K562 (cell line): ENCODE measurements around the gene DRAXIN. TPM values are rescaled to one million over a fixed set of nuclear protein-coding genes. Genes with fewer than 3 reads are reported as not detected.

ENCODE experiments used
- CREM ChIP-seq: IDR thresholded peaks from 2 replicates; pipeline ENCODE4 v1.6.1; 2014; ENCODE audit warnings: antibody characterized with exemption, low read depth
- JUN ChIP-seq, 2 experiments: sonication (generic) in 1 of 2; formaldehyde crosslinking in 1 of 2; IDR thresholded peaks; 2 replicates each; pipeline versions ENCODE4 v1.6.1 to v1.8.0; 2012 to 2022; ENCODE audit warnings: borderline replicate concordance in 2 of 2, mild to moderate bottlenecking in 2 of 2, improper control_type of control experiment in 1 of 2, low read depth in 1 of 2, low read length in 1 of 2, missing genetic modification reagents in 1 of 2
- PTBP1 ChIP-seq: fragments of 200-400 bp; formaldehyde crosslinking; IDR thresholded peaks from 2 replicates; pipeline ENCODE4 v1.6.1; 2017; ENCODE audit warnings: low read depth, low read length
- RBFOX2 ChIP-seq: fragments of 200-400 bp; formaldehyde crosslinking; IDR thresholded peaks from 2 replicates; pipeline ENCODE4 v1.6.1; 2017; ENCODE audit warnings: low read depth, mild to moderate bottlenecking, low read length, moderate library complexity
- SMAD4 ChIP-seq: fragments of 250-450 bp; sonication (Bioruptor Pico); conservative IDR thresholded peaks from 2 replicates; pipeline ENCODE4 v1.8.0; 2021; ENCODE audit warnings: inconsistent platforms, mild to moderate bottlenecking, moderate library complexity
- TAL1 ChIP-seq: fragments of 450-650 bp; IDR thresholded peaks from 2 replicates; pipeline ENCODE4 v1.6.1; 2016; ENCODE audit warnings: mild to moderate bottlenecking
- polyA plus RNA-seq, 8 experiments: library from polyadenylated mRNA; depleted of rRNA in 4 of 8; stranded (reverse) in 5 of 8; unstranded in 3 of 8; fragments of >200 nt; fragmentation: Nextera tagmentation in 2 of 8; fragmentation: Illumina TruSeq in 1 of 8; extraction: Ambion mirVana in 2 of 8; extraction: Trizol in 1 of 8; gene quantifications; 2 replicates each; pipeline versions ENCODE4 v1.2.1 to v1.2.3, GENCODE V29; 2011 to 2014; ENCODE audit warnings: inconsistent platforms in 1 of 8, missing spikeins in 1 of 8
- total RNA-seq, 7 experiments: library from RNA; depleted of rRNA in 6 of 7; stranded (reverse); fragments of >200 nt in 6 of 7; fragmentation: Illumina TruSeq in 2 of 7; extraction: Trizol in 2 of 7; gene quantifications; 2 replicates each; pipeline versions ENCODE4 v1.2.1 to v1.2.3, GENCODE V29; 2011 to 2021; ENCODE audit warnings: low replicate concordance in 1 of 7
- TF ChIP-seq, protein P1 (sequence below), 2 experiments: fragments of 450-650 bp; IDR thresholded peaks; 2 replicates each; pipeline ENCODE4 v1.6.1; 2016; ENCODE audit warnings: mild to moderate bottlenecking in 2 of 2, borderline replicate concordance in 1 of 2, low read depth in 1 of 2, moderate library complexity in 1 of 2
- TF ChIP-seq, protein P2 (sequence below): fragments of 450-650 bp; IDR thresholded peaks from 2 replicates; pipeline ENCODE4 v1.6.1; 2016; ENCODE audit warnings: low read depth

Gene DRAXIN
- total and polyA plus RNA-seq, 9 of the 15 experiments (the other 6 are each of a cell fraction or from before 2014, with no cell fraction given): 0.01 to 0.04 (median 0.01) TPM; not detected in 6

DNA sequence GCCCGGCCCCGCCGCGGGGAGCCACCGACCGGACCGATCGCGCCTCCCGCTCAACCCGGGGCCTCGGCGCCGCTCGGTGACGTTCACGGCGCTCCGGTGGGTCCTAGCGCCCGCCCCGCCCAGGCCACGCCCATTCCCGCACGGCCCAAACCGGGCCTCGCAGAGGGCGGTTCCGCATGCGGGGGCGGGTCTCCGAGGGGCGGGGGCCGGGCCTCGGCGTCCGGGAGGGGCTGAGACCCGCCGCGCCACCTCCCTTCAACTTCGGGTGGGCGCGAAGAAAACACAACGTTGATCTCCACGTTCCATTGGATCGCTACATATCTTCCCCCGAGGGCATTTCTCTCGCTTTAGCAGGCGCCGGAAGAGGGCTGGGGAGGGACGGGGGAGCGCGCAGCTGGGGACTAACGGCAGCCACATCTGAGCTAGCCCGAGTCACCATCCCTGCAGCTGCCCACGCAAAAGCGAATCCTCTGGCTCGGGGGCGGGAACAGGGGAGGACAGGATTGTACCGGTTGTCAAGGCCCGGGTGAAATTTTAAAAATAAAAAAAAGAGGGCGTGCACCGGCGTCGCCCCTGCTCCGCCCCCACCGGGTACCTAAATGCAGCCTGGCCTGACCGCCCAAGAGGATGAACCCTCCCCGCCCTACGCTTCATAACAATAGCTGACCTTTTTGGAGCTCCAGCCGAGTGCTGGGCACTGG is 10.3 kb upstream of the DRAXIN start, which contains the start of gene MAD2L2 (continued):
- TF ChIP-seq, protein P1, sequence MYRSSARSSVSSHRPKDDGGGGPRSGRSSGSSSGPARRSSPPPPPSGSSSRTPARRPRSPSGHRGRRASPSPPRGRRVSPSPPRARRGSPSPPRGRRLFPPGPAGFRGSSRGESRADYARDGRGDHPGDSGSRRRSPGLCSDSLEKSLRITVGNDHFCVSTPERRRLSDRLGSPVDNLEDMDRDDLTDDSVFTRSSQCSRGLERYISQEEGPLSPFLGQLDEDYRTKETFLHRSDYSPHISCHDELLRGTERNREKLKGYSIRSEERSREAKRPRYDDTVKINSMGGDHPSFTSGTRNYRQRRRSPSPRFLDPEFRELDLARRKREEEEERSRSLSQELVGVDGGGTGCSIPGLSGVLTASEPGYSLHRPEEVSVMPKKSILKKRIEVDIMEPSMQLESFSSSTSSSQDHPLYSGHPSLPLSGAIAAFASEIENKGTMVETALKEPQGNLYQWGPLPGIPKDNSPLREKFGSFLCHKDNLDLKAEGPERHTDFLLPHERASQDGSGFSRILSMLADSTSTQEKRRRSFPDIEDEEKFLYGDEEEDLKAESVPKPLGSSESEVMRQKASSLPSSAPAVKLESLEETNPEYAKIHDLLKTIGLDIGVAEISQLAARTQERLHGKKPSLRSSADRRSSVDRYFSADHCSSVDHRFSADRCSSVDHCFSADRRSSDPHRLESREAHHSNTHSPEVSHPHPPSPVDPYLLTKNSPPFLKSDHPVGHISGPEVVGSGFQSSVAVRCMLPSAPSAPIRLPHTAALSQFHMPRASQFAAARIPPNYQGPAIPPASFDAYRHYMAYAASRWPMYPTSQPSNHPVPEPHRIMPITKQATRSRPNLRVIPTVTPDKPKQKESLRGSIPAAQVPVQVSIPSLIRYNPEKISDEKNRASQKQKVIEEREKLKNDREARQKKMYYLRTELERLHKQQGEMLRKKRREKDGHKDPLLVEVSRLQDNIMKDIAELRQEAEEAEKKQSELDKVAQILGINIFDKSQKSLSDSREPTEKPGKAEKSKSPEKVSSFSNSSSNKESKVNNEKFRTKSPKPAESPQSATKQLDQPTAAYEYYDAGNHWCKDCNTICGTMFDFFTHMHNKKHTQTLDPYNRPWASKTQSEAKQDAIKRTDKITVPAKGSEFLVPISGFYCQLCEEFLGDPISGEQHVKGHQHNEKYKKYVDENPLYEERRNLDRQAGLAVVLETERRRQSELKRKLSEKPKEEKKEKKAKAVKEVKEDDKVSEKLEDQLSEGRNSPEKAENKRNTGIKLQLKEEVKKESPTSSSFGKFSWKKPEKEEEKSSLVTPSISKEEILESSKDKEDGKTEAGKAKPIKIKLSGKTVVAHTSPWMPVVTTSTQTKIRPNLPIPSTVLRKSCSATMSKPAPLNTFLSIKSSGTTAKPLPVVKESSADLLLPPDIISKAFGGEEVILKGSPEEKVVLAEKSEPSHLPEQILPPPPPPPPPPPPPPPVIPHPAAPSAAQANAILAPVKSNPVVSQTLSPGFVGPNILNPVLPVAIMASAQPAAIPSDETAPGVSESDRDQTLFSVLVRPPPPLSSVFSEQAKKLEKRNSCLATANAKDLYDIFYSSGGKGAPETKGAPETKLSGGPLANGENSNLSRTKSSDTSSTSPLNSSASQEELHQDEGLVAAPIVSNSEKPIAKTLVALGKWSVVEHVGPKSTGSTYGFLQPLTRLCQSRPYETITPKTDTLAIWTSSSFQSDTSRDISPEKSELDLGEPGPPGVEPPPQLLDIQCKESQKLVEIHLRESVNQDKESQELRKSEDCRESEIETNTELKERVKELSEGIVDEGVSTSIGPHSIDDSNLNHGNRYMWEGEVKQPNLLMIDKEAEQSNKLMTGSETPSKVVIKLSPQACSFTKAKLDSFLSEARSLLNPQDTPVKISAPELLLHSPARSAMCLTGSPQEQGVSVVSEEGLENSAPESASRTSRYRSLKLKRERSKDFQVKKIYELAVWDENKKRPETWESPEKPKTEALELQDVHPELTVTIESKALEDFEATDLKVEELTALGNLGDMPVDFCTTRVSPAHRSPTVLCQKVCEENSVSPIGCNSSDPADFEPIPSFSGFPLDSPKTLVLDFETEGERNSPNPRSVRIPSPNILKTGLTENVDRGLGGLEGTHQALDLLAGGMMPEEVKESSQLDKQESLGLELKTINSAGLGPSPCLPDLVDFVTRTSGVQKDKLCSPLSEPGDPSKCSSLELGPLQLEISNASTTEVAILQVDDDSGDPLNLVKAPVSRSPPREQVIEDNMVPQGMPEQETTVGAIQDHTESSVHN (IDR thresholded peaks at IDR 0.05; ENCODE audit: borderline replicate concordance in 1 of 2, low read depth in 1 of 2): no peak
- TF ChIP-seq JUN (IDR thresholded peaks at IDR 0.05; ENCODE audit: borderline replicate concordance, low read depth, low read length): 0 out of 2 replicates have a peak, but pooled peaks have one; percentile 51
- no peak for TF ChIP-seq JUN (CRISPR knock-in tag; IDR thresholded peaks at IDR 0.05; ENCODE audit: borderline replicate concordance)
- peak; percentile 98 for TF ChIP-seq CREM
- TF ChIP-seq SMAD4 (CRISPR knock-in tag): peak; percentile 59; the same call in 1 of the 2 replicates
- TF ChIP-seq, protein P2, sequence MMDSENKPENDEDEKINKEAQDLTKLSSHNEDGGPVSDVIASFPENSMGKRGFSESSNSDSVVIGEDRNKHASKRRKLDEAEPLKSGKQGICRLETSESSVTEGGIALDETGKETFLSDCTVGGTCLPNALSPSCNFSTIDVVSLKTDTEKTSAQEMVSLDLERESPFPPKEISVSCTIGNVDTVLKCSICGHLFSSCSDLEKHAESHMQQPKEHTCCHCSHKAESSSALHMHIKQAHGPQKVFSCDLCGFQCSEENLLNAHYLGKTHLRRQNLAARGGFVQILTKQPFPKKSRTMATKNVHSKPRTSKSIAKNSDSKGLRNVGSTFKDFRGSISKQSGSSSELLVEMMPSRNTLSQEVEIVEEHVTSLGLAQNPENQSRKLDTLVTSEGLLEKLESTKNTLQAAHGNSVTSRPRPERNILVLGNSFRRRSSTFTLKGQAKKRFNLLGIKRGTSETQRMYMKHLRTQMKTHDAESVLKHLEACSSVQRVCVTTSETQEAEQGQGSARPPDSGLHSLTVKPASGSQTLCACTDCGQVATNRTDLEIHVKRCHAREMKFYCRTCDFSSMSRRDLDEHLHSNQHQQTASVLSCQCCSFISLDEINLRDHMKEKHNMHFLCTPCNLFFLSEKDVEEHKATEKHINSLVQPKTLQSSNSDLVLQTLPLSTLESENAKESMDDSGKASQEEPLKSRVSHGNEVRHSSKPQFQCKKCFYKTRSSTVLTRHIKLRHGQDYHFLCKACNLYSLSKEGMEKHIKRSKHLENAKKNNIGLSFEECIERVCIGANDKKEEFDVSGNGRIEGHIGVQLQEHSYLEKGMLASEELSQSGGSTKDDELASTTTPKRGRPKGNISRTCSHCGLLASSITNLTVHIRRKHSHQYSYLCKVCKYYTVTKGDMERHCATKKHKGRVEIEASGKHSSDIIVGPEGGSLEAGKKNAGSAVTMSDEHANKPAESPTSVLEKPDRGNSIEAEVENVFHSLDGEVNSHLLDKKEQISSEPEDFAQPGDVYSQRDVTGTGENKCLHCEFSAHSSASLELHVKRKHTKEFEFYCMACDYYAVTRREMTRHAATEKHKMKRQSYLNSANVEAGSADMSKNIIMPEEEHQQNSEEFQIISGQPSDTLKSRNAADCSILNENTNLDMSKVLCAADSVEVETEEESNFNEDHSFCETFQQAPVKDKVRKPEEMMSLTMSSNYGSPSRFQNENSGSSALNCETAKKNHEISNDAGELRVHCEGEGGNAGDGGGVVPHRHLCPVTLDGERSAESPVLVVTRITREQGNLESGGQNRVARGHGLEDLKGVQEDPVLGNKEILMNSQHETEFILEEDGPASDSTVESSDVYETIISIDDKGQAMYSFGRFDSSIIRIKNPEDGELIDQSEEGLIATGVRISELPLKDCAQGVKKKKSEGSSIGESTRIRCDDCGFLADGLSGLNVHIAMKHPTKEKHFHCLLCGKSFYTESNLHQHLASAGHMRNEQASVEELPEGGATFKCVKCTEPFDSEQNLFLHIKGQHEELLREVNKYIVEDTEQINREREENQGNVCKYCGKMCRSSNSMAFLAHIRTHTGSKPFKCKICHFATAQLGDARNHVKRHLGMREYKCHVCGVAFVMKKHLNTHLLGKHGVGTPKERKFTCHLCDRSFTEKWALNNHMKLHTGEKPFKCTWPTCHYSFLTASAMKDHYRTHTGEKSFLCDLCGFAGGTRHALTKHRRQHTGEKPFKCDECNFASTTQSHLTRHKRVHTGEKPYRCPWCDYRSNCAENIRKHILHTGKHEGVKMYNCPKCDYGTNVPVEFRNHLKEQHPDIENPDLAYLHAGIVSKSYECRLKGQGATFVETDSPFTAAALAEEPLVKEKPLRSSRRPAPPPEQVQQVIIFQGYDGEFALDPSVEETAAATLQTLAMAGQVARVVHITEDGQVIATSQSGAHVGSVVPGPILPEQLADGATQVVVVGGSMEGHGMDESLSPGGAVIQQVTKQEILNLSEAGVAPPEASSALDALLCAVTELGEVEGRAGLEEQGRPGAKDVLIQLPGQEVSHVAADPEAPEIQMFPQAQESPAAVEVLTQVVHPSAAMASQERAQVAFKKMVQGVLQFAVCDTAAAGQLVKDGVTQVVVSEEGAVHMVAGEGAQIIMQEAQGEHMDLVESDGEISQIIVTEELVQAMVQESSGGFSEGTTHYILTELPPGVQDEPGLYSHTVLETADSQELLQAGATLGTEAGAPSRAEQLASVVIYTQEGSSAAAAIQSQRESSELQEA: no peak
- no peak; the same call in 1 of the 2 replicates for TF ChIP-seq TAL1
- TF ChIP-seq RBFOX2: peak; percentile 87
- TF ChIP-seq PTBP1: no peak
